ENCODE measurements around the gene SEPTIN12. TPM values are rescaled to one million over a fixed set of nuclear protein-coding genes. Genes with fewer than 3 reads are reported as not detected.

Gene SEPTIN12
- total RNA-seq, 2 experiments from 2014 or later: not detected

GRCh38 chr16:4832698-4833343, 44.7 kb upstream of the SEPTIN12 start:
- Mint-ChIP-seq H3K36me3 (ENCODE audit: low read depth) (peaks cover 83% of the 10 kb centered on the region), H3K4me1 (ENCODE audit: low read depth) (peaks cover 5% of the 10 kb centered on the region), H3K9me3 (no peaks in the 10 kb centered on the region), H3K4me3 (no peak overlapping the region), H3K27me3 (no peaks in the 10 kb centered on the region), H3K27ac (no peak overlapping the region)
- H3K4me3 ChIP-seq (ENCODE audit: low read length): no peak overlapping the region
- H3K27ac ChIP-seq (ENCODE audit: low read depth in 1 of 2, low read length in 2 of 2): no peak overlapping the region
- CTCF ChIA-PET: no interaction called here
- intact Hi-C loops (cut with DNase I, micrococcal nuclease): no loop called here
- POLR2A ChIA-PET: interaction anchor here (0.7 kb wide), 1 partner anchor 65 kb away, joined by 3 read pairs; no protein-coding TSS in a partner anchor
- H3K9me3 ChIP-seq (ENCODE audit: control insufficient read depth in 1 of 2, insufficient read depth in 1 of 2, low read length in 2 of 2): no peaks in the 10 kb centered on the region
- TF ChIP-seq CTCF (IDR thresholded peaks at IDR 0.05): no peak
- peaks cover 76% of the 10 kb centered on the region for H3K36me3 ChIP-seq (ENCODE audit: insufficient read depth, low read length)
- no peaks in the 10 kb centered on the region for H3K4me1 ChIP-seq (ENCODE audit: insufficient read depth, low read length)
- H3K27me3 ChIP-seq (ENCODE audit: control insufficient read depth in 1 of 2, insufficient read depth in 2 of 2, low read length in 2 of 2): no peaks in the 10 kb centered on the region
- ATAC-seq (ENCODE audit: poor library complexity): no peak
- DNase-seq: no peak

- peaks cover 77% of the 10 kb centered on the region for H3K36me3 ChIP-seq (ENCODE audit: insufficient read depth, low read length)
- CTCF ChIA-PET: no interaction called here
- POLR2A ChIA-PET: no interaction called here
- Mint-ChIP-seq H3K27ac (no peak overlapping the region), H3K4me1 (ENCODE audit: low read depth) (peaks cover 5% of the 10 kb centered on the region), H3K27me3 (no peaks in the 10 kb centered on the region), H3K36me3 (ENCODE audit: low read depth) (peaks cover 84% of the 10 kb centered on the region), H3K4me3 (no peak overlapping the region), H3K9me3 (no peaks in the 10 kb centered on the region)
- no peaks in the 10 kb centered on the region for H3K4me1 ChIP-seq (ENCODE audit: insufficient read depth, low read length)
- DNase-seq (no peak), ATAC-seq (ENCODE audit: poor library complexity) (no peak)
- no peak overlapping the region for H3K27ac ChIP-seq (ENCODE audit: low read depth in 1 of 2, low read length in 2 of 2)
- no peaks in the 10 kb centered on the region for H3K27me3 ChIP-seq (ENCODE audit: control insufficient read depth in 1 of 2, insufficient read depth in 2 of 2, low read length in 2 of 2)
- no peaks in the 10 kb centered on the region for H3K9me3 ChIP-seq (ENCODE audit: control insufficient read depth in 1 of 2, insufficient read depth in 1 of 2, low read length in 2 of 2)
- TF ChIP-seq CTCF (IDR thresholded peaks at IDR 0.05): no peak
- H3K4me3 ChIP-seq (ENCODE audit: low read length): no peak overlapping the region
- intact Hi-C loops (cut with DNase I, micrococcal nuclease): no loop called here
Measured at GRCh38 chr16:4831616-4832015, 43.5 kb upstream of the SEPTIN12 start.

- DNase-seq: no peak
- H3K9me3 ChIP-seq (ENCODE audit: control insufficient read depth in 1 of 2, insufficient read depth in 1 of 2, low read length in 2 of 2): no peaks in the 10 kb centered on the region
- Mint-ChIP-seq H3K27ac (no peak overlapping the region), H3K36me3 (ENCODE audit: low read depth) (peaks cover 87% of the 10 kb centered on the region), H3K9me3 (no peaks in the 10 kb centered on the region), H3K27me3 (no peaks in the 10 kb centered on the region), H3K4me1 (ENCODE audit: low read depth) (peaks cover 5% of the 10 kb centered on the region), H3K4me3 (no peak overlapping the region)
- peaks cover 77% of the 10 kb centered on the region for H3K36me3 ChIP-seq (ENCODE audit: insufficient read depth, low read length)
- no peak overlapping the region for H3K4me3 ChIP-seq (ENCODE audit: low read length)
- CTCF ChIA-PET: no interaction called here
- no peak for TF ChIP-seq CTCF (IDR thresholded peaks at IDR 0.05)
- POLR2A ChIA-PET: no interaction called here
- no peak overlapping the region for H3K27ac ChIP-seq (ENCODE audit: low read depth in 1 of 2, low read length in 2 of 2)
- intact Hi-C loops (cut with DNase I, micrococcal nuclease): no loop called here
- no peaks in the 10 kb centered on the region for H3K27me3 ChIP-seq (ENCODE audit: control insufficient read depth in 1 of 2, insufficient read depth in 2 of 2, low read length in 2 of 2)
- no peak for ATAC-seq (ENCODE audit: poor library complexity)
- no peaks in the 10 kb centered on the region for H3K4me1 ChIP-seq (ENCODE audit: insufficient read depth, low read length)
Measured at GRCh38 chr16:4830408-4830807, 42.3 kb upstream of the SEPTIN12 start.
